Aorta (tissue), 5 donors: ENCODE data around the gene NLGN3. TPM values are rescaled to one million over a fixed set of nuclear protein-coding genes. Genes with fewer than 3 reads are reported as not detected.

Experiments used
- ATAC-seq: fragments of 200-7000 bp; cut with Tn5 transposase; one replicate; pipeline ENCODE4 v1.9.1; 2022; ENCODE audit warnings: moderate library complexity; ENCODE audit not compliant: low FRiP score
- DNase-seq, 2 donors: peaks; one replicate each; pipeline ENCODE4 v3.0.0-alpha.2; 2020
- H3K27ac ChIP-seq, 2 donors: one replicate each; pipeline ENCODE4 v1.5.1; 2013; ENCODE audit warnings: low read length in 2 of 2, mild to moderate bottlenecking in 2 of 2, moderate library complexity in 2 of 2, control low read depth in 1 of 2, inconsistent platforms in 1 of 2, low read depth in 1 of 2
- H3K27me3 ChIP-seq, 2 donors: one replicate each; pipeline ENCODE4 v1.6.1; 2013; ENCODE audit warnings: control low read depth in 1 of 2, low read length in 1 of 2, mild to moderate bottlenecking in 1 of 2, moderate library complexity in 1 of 2; ENCODE audit not compliant: insufficient read depth in 2 of 2, control insufficient read depth in 1 of 2
- H3K36me3 ChIP-seq, 2 donors: one replicate each; pipeline ENCODE4 v1.6.1; 2013; ENCODE audit warnings: control low read depth in 1 of 2, low read length in 1 of 2, mild to moderate bottlenecking in 1 of 2; ENCODE audit not compliant: insufficient read depth in 2 of 2, control insufficient read depth in 1 of 2
- H3K4me1 ChIP-seq, 2 donors: one replicate each; pipeline ENCODE4 v1.6.1; 2013; ENCODE audit warnings: low read length in 2 of 2, control low read depth in 1 of 2, mild to moderate bottlenecking in 1 of 2, moderate library complexity in 1 of 2; ENCODE audit not compliant: insufficient read depth in 2 of 2, control insufficient read depth in 1 of 2
- H3K4me3 ChIP-seq, 2 donors: one replicate each; pipeline ENCODE4 v1.5.1; 2013; ENCODE audit warnings: low read length in 2 of 2, control low read depth in 1 of 2, mild to moderate bottlenecking in 1 of 2
- H3K9me3 ChIP-seq: one replicate; pipeline ENCODE4 v1.6.1; 2013; ENCODE audit warnings: mild to moderate bottlenecking, low read length; ENCODE audit not compliant: control insufficient read depth
- WGBS, 2 donors: extraction: QIAGEN DNeasy Blood & Tissue Kit; methylation state at CpG; one replicate each; pipeline ENCODE4 v1.1.7; 2013; 5-methylcytosine and 5-hydroxymethylcytosine counted together
- intact Hi-C, 2 donors: fragments of 100-400 bp; cut with DNase I; formaldehyde crosslinking; loops; one replicate each; pipeline versions ENCODE4 v1.14.2 to v1.15.0; 2022
- polyA plus RNA-seq, 2 donors: library from polyadenylated mRNA; stranded (reverse); fragments of 200-250 nt; gene quantifications; one replicate each; pipeline ENCODE4 v1.2.3, GENCODE V29; 2013
- total RNA-seq, 2 donors: library from RNA; stranded (reverse); fragmentation: NEBNext Ultra II Directional; extraction: Animal tissue kit (Norgen Biotek cat#: 25700); gene quantifications; one replicate each; pipeline ENCODE4 v1.2.1, GENCODE V29; 2021
- donor health status: healthy with polysubstance abuse.
- donor health status: Bipolar disorder and iron deficiency.
- donor health status: DM: no; HTN: no; CAD: no.
- donor health status: DM: no; HTN: no; CAD: no.
- donor health status: DM: yes; HTN: yes; CAD: no.

Gene NLGN3
- total and polyA plus RNA-seq, 4 donors = 0.63 to 4.5 (median 1.3) TPM

GRCh38 chrX:71199252-71200008, 54.8 kb downstream of the NLGN3 start:
- H3K27ac ChIP-seq = no peak overlapping the region
- no peak for ATAC-seq
- no peaks in the 10 kb centered on the region for H3K27me3 ChIP-seq
- WGBS, 2 donors = 78 to 82% methylated on average over 7 of the region's 7 CpGs
- no peak overlapping the region for H3K4me3 ChIP-seq
- H3K4me1 ChIP-seq = no peaks in the 10 kb centered on the region
- no peaks in the 10 kb centered on the region for H3K36me3 ChIP-seq
- DNase-seq = no peak
- H3K9me3 ChIP-seq = no peaks in the 10 kb centered on the region
- intact Hi-C loops = no loop called here

GRCh38 chrX:71210816-71211215, 66.2 kb downstream of the NLGN3 start:
- no peak for ATAC-seq
- WGBS, 2 donors = 69 to 75% methylated on average over 3 of the region's 3 CpGs
- no peaks in the 10 kb centered on the region for H3K9me3 ChIP-seq
- no peak overlapping the region for H3K27ac ChIP-seq
- H3K36me3 ChIP-seq = no peaks in the 10 kb centered on the region
- no peaks in the 10 kb centered on the region for H3K27me3 ChIP-seq
- H3K4me3 ChIP-seq = no peak overlapping the region
- H3K4me1 ChIP-seq = no peaks in the 10 kb centered on the region
- no peak for DNase-seq
- intact Hi-C loops = no loop called here

GRCh38 chrX:71212536-71212935, 67.9 kb downstream of the NLGN3 start:
- WGBS, 2 donors = 58 to 59% methylated on average over 5 of the region's 5 CpGs
- Histone ChIP-seq H3K4me1 (no peaks in the 10 kb centered on the region), H3K27me3 (no peaks in the 10 kb centered on the region), H3K36me3 (no peaks in the 10 kb centered on the region), H3K27ac (no peak overlapping the region), H3K9me3 (no peaks in the 10 kb centered on the region), H3K4me3 (no peak overlapping the region)
- intact Hi-C loops = no loop called here
- DNase-seq (no peak), ATAC-seq (no peak)

- DNase-seq (no peak), ATAC-seq (no peak)
- H3K27me3 ChIP-seq = no peaks in the 10 kb centered on the region
- H3K9me3 ChIP-seq = no peaks in the 10 kb centered on the region
- no peaks in the 10 kb centered on the region for H3K4me1 ChIP-seq
- 92 to 95% methylated on average over 1 of the region's 1 CpG for WGBS, 2 donors
- H3K36me3 ChIP-seq = no peaks in the 10 kb centered on the region
- no peak overlapping the region for H3K4me3 ChIP-seq
- intact Hi-C loops = no loop called here
- no peak overlapping the region for H3K27ac ChIP-seq
Measured at GRCh38 chrX:71214152-71214551, 69.5 kb downstream of the NLGN3 start.

- Histone ChIP-seq H3K4me1 (no peaks in the 10 kb centered on the region), H3K27me3 (no peaks in the 10 kb centered on the region), H3K9me3 (no peaks in the 10 kb centered on the region), H3K36me3 (no peaks in the 10 kb centered on the region), H3K4me3 (no peak overlapping the region), H3K27ac (no peak overlapping the region)
- 80 to 81% methylated on average over 5 of the region's 5 CpGs for WGBS, 2 donors
- ATAC-seq (no peak), DNase-seq (no peak)
- intact Hi-C loops = no loop called here
Measured at GRCh38 chrX:71214604-71215337, 70.1 kb downstream of the NLGN3 start.

- Histone ChIP-seq H3K27ac (no peak overlapping the region), H3K4me3 (no peak overlapping the region), H3K4me1 (no peaks in the 10 kb centered on the region), H3K9me3 (no peaks in the 10 kb centered on the region), H3K27me3 (no peaks in the 10 kb centered on the region), H3K36me3 (no peaks in the 10 kb centered on the region)
- intact Hi-C loops = no loop called here
- ATAC-seq = no peak
- no peak for DNase-seq
- 66 to 67% methylated on average over 10 of the region's 10 CpGs for WGBS, 2 donors
Measured at GRCh38 chrX:71215338-71215912, 70.8 kb downstream of the NLGN3 start.

GRCh38 chrX:71216485-71216884, 71.8 kb downstream of the NLGN3 start:
- intact Hi-C loops = no loop called here
- no peaks in the 10 kb centered on the region for H3K4me1 ChIP-seq
- no peak for ATAC-seq

GRCh38 chrX:71217298-71217697, 72.7 kb downstream of the NLGN3 start:
- Histone ChIP-seq H3K36me3 (no peaks in the 10 kb centered on the region), H3K9me3 (no peaks in the 10 kb centered on the region), H3K4me3 (no peak overlapping the region), H3K4me1 (no peaks in the 10 kb centered on the region), H3K27ac (no peak overlapping the region), H3K27me3 (no peaks in the 10 kb centered on the region)
- ATAC-seq = no peak
- WGBS, 2 donors = 82 to 89% methylated on average over 6 of the region's 6 CpGs
- no peak for DNase-seq
- intact Hi-C loops = no loop called here

More at GRCh38 chrX:71216485-71216884, 71.8 kb downstream of the NLGN3 start:
- no peak for DNase-seq
- H3K9me3 ChIP-seq = no peaks in the 10 kb centered on the region
- 38 to 54% methylated on average over 6 of the region's 6 CpGs for WGBS, 2 donors
- H3K27ac ChIP-seq = no peak overlapping the region
- no peaks in the 10 kb centered on the region for H3K36me3 ChIP-seq
- no peaks in the 10 kb centered on the region for H3K27me3 ChIP-seq
- H3K4me3 ChIP-seq = no peak overlapping the region
